Uterus (tissue), 4 donors: Measurements from ENCODE around the gene SAMM50. TPM values are rescaled to one million over a fixed set of nuclear protein-coding genes. Genes with fewer than 3 reads are reported as not detected.

ENCODE experiments used
- DNase-seq, 2 donors: peaks; one replicate each; pipeline ENCODE4 v3.0.0-alpha.2; 2019 to 2020
- H3K27ac ChIP-seq, 2 donors: fragments of 200-600 bp; sonication (generic); 1 replicate in 1 of 2; 2 replicates in 1 of 2; pipeline ENCODE4 v1.5.1; 2016 to 2018
- H3K27me3 ChIP-seq, 2 donors: fragments of 200-600 bp; sonication (generic); one replicate each; pipeline ENCODE4 v1.5.1; 2018 to 2019; ENCODE audit warnings: control low read depth in 1 of 2
- H3K36me3 ChIP-seq, 2 donors: fragments of 200-600 bp; sonication (generic); one replicate each; pipeline ENCODE4 v1.5.1; 2019; ENCODE audit warnings: control low read depth in 1 of 2
- H3K4me1 ChIP-seq, 2 donors: fragments of 200-600 bp; sonication (generic); one replicate each; pipeline ENCODE4 v1.5.1; 2018 to 2019; ENCODE audit warnings: control low read depth in 1 of 2
- H3K4me3 ChIP-seq, 2 donors: fragments of 200-600 bp; sonication (generic); 1 replicate in 1 of 2; 2 replicates in 1 of 2; pipeline ENCODE4 v1.5.1; 2018 to 2019; ENCODE audit warnings: mild to moderate bottlenecking in 1 of 2
- H3K9me3 ChIP-seq, 2 donors: fragments of 200-600 bp; sonication (generic); one replicate each; pipeline ENCODE4 v1.5.1; 2019; ENCODE audit warnings: control low read depth in 1 of 2
- CTCF ChIP-seq, 4 experiments: fragments of 200-600 bp in 2 of 4; fragments of 450-650 bp in 2 of 4; sonication (generic) in 2 of 4; IDR thresholded peaks; one replicate each; pipeline ENCODE4 v1.5.1; 2016 to 2019; ENCODE audit warnings: antibody characterized with exemption in 4 of 4, mild to moderate bottlenecking in 2 of 4, moderate library complexity in 1 of 4
- POLR2A ChIP-seq, 2 donors: fragments of 450-650 bp; IDR thresholded peaks; one replicate each; pipeline ENCODE4 v1.6.1; 2016; ENCODE audit warnings: antibody characterized with exemption in 2 of 2, mild to moderate bottlenecking in 1 of 2, moderate library complexity in 1 of 2
- intact Hi-C: fragments of 100-400 bp; cut with DNase I; formaldehyde crosslinking; loops from one replicate; pipeline ENCODE4 v1.15.1; 2023; ENCODE audit warnings: low total_unique reads
- total RNA-seq, 4 donors: library from RNA; depleted of rRNA in 3 of 4; stranded (reverse); fragments of >200 nt in 3 of 4; gene quantifications; one replicate each; pipeline versions ENCODE4 v1.1.0 to v1.2.4, GENCODE V29; 2014 to 2023
- donor health status: DM: yes; HTN: yes; CAD: no.

SAMM50 gene
- total RNA-seq, 4 donors from 2014 or later, result 16.2 to 58.2 (median 24.8) TPM

- no peak for DNase-seq
- TF ChIP-seq POLR2A (IDR thresholded peaks at IDR 0.05) (no peak), CTCF (IDR thresholded peaks at IDR 0.05) (no peak)
- Histone ChIP-seq H3K4me3 (no peak overlapping the region), H3K36me3 (no peaks in the 10 kb centered on the region), H3K27ac (no peak overlapping the region), H3K27me3 (no peaks in the 10 kb centered on the region), H3K9me3 (no peaks in the 10 kb centered on the region), H3K4me1 (no peaks in the 10 kb centered on the region)
- intact Hi-C loops, result no loop called here
These were observed 18.8 kb downstream of the SAMM50 start for GRCh38 chr22:43974028-43974545.

DNA sequence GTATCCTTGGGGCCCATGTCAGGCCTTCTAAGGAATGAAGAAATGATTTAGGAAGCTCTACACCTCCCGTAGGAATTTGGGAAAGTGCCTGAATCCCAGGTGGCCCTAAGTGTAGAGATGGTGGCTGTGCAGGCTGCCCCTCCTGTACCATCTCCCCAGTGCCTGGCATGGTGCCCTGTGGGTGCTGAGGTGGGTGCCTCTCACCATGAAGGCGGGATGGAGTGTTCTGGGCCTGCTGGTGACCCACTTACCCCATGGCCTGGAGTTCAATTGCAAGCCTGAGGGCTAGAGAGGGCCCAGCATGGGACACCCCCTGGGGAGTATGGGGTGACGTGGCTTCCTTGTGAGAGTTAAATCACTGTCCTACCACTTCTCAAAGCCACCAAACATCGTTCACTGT, 19.8 kb downstream of the SAMM50 start:
- no peaks in the 10 kb centered on the region for H3K9me3 ChIP-seq
- TF ChIP-seq POLR2A (IDR thresholded peaks at IDR 0.05) (no peak), CTCF (IDR thresholded peaks at IDR 0.05) (no peak)
- H3K4me3 ChIP-seq, result no peak overlapping the region
- no peak for DNase-seq
- no peaks in the 10 kb centered on the region for H3K27me3 ChIP-seq
- no peaks in the 10 kb centered on the region for H3K4me1 ChIP-seq
- no peaks in the 10 kb centered on the region for H3K36me3 ChIP-seq
- intact Hi-C loops, result no loop called here
- H3K27ac ChIP-seq, result no peak overlapping the region

DNA sequence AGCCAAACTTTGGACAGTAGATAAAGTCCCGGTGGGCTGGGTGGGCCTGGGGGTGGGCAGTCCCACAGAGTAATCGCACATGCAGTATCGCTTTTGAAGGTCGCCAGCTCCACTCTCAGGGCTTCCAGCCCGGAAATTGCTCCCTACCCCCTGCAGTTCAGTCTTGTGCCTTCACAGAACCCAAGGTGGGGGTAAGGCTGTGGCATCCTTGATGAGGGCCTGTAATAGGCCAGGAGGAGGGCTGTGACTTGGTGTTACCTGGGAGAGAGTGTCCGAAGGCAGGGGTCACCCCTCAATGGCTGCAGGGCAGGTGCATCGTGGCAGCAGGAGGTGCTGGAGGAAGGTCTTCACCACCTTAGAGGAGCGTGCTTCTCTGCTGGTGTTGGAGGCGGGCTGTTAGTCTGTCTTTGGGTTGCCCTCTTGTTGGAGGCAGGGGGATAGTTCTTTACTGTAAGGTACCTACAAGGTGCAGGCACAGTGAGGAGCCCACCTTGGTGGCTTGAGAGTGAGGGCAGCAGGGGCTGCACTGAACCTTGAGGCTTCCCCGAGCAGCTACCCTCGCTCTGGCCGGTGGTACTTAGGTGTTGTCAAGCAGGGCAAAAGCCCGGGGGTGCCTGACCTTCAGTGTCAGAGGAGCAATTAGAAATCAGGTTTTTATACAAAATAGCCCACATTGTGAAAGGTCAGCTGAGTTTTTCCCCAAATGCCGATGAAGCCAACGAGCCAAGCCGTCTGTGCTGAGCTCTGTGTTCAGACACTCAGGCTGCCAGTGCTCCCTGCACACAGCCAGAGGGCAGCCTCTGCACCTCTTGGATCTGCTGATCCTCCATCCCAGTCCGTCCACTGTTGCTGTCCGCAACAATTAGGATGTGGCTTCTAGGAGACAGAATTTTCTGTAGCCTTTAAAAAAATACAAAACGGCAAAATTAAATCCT, 21.9 kb downstream of the SAMM50 start:
- no peaks in the 10 kb centered on the region for H3K27me3 ChIP-seq
- H3K36me3 ChIP-seq, result no peaks in the 10 kb centered on the region
- H3K4me3 ChIP-seq, result no peak overlapping the region
- H3K9me3 ChIP-seq, result no peaks in the 10 kb centered on the region
- no peaks in the 10 kb centered on the region for H3K4me1 ChIP-seq
- DNase-seq, result no peak
- intact Hi-C loops, result no loop called here
- no peak overlapping the region for H3K27ac ChIP-seq
- TF ChIP-seq CTCF (IDR thresholded peaks at IDR 0.05) (no peak), POLR2A (IDR thresholded peaks at IDR 0.05) (no peak)

DNA sequence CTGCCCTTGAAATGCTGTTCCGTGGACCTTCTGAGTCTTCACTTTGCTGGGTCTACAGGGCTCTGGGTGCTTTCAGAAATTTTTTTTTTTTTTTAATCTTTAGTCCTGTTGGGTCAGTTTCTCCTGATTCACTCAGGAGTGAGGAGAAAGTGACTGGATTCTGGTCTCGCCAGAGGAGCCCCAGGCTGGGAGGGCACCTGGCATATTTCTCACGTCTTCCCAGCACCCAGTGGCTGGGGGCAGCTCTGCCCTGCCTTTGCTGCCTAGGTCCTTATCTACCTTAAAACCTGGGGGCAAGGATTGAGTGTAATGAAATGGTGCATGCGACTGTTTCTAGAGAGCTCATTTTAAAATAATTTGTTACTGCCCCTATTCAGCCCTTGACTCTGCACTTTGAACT, 23.3 kb downstream of the SAMM50 start:
- Histone ChIP-seq H3K27ac (no peak overlapping the region), H3K36me3 (no peaks in the 10 kb centered on the region), H3K4me1 (no peaks in the 10 kb centered on the region), H3K9me3 (no peaks in the 10 kb centered on the region), H3K4me3 (no peak overlapping the region), H3K27me3 (no peaks in the 10 kb centered on the region)
- no peak for DNase-seq
- intact Hi-C loops, result no loop called here
- TF ChIP-seq CTCF (IDR thresholded peaks at IDR 0.05) (no peak), POLR2A (IDR thresholded peaks at IDR 0.05) (no peak)

- Histone ChIP-seq H3K9me3 (no peaks in the 10 kb centered on the region), H3K4me1 (no peaks in the 10 kb centered on the region), H3K27ac (no peak overlapping the region), H3K4me3 (no peak overlapping the region), H3K27me3 (no peaks in the 10 kb centered on the region), H3K36me3 (no peaks in the 10 kb centered on the region)
- TF ChIP-seq CTCF (IDR thresholded peaks at IDR 0.05) (no peak), POLR2A (IDR thresholded peaks at IDR 0.05) (no peak)
- no peak for DNase-seq
- intact Hi-C loops, result no loop called here
These were observed 25.3 kb downstream of the SAMM50 start for GRCh38 chr22:43980579-43980978.
